HG03025 (cell line): ENCODE results near the gene CPM.
A peak's percentile ranks its signal among the peaks of the same experiment; 100 is the strongest.

Experiments
- ATAC-seq: cut with Tn5 transposase; IDR thresholded peaks from one replicate; pipeline ENCODE4 v1.9.1; 2021; ENCODE audit warnings: mild to moderate bottlenecking, moderate library complexity; ENCODE audit not compliant: unreplicated experiment, low FRiP score

CPM gene

GRCh38 chr12:68932961-68933893, at the start of gene CPM:
Gene CPM (minus strand): TSS chr12:68933171. CDS start chr12:68932837, 334 bp downstream.
- peak; percentile 87 for ATAC-seq

- ATAC-seq = no peak
These were observed 48.5 kb upstream of the CPM start for GRCh38 chr12:68981516-68981915.

GRCh38 chr12:68980476-68981212, 47.7 kb upstream of the CPM start:
- ATAC-seq = no peak

GRCh38 chr12:68978678-68979077, 45.7 kb upstream of the CPM start:
- no peak for ATAC-seq

- ATAC-seq = no peak
These were observed 45.1 kb upstream of the CPM start for GRCh38 chr12:68977909-68978610.

- ATAC-seq = no peak
These were observed 44.4 kb upstream of the CPM start for GRCh38 chr12:68977335-68977734.

GRCh38 chr12:68976395-68976841, 43.4 kb upstream of the CPM start:
- no peak for ATAC-seq

- no peak for ATAC-seq
These were observed 42.8 kb upstream of the CPM start for GRCh38 chr12:68975811-68976210.

- no peak for ATAC-seq
These were observed 39.6 kb upstream of the CPM start for GRCh38 chr12:68972595-68972994.

- no peak for ATAC-seq
These were observed 38.4 kb upstream of the CPM start for GRCh38 chr12:68971404-68971803.

GRCh38 chr12:68970951-68971350, 38.0 kb upstream of the CPM start:
- no peak for ATAC-seq

GRCh38 chr12:68970306-68970705, 37.3 kb upstream of the CPM start:
- ATAC-seq = no peak

GRCh38 chr12:68967046-68967445, 34.1 kb upstream of the CPM start:
- ATAC-seq = no peak

GRCh38 chr12:68963856-68964745, 31.1 kb upstream of the CPM start:
- ATAC-seq = no peak

- no peak for ATAC-seq
These were observed 30.2 kb upstream of the CPM start for GRCh38 chr12:68962877-68963855.

GRCh38 chr12:68959891-68960464, 27.0 kb upstream of the CPM start:
- ATAC-seq = no peak

GRCh38 chr12:68959143-68959858, 26.3 kb upstream of the CPM start:
- ATAC-seq = no peak

GRCh38 chr12:68958322-68958721, 25.4 kb upstream of the CPM start:
- ATAC-seq = peak; percentile 75
